ENCODE measurements around the gene TBP.
"Not testable (repeated sequence)": the region's sequence is repeated elsewhere in the genome, so short reads cannot be mapped to it uniquely, and the experiment has no call there.

The TBP gene

DNA sequence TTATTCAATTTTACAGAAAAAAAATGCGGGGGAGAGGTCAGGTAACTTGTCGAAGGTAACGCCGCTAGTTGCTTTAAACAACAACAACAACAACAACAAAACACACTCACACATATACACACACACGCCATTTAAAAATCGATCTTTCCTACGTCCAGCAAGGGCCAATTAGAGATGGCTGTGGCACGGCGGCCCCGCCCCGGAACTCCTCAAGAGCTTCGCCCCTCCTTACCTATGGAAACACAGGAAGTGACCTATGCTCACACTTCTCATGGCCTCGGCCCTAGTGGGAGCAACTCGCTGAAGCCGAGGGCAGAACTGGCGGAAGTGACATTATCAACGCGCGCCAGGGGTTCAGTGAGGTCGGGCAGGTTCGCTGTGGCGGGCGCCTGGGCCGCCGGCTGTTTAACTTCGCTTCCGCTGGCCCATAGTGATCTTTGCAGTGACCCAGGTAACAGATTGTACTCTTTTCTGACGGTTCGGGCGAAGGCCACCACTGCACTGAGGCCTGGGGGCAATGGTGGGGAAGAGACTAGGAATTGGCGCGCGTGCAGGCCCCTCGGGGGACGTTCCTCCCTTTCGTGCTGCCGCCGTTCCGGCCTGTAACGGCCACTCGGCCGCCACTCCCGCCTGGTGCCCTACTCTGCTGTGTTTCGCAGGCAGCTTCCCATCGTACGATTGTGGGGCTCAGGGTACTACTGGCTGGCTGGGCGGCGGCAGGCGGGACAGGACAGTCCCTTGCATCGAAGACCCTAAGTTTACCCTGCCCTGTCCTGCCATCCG, at the start of gene TBP:
Gene TBP, plus strand, starts transcription at position 357 of the 783 bp plus-strand sequence. CDS start 2,661 bp downstream, outside the sequence.
- Mint-ChIP-seq H3K4me1 (ENCODE audit: low read depth) (peaks cover 48% of the 10 kb centered on the region), H3K4me3 (no peak within 1 kb of the TSS), H3K9me3 (ENCODE audit: low read depth) (no peaks in the 10 kb centered on the region), H3K36me3 (peaks cover 4% of the 10 kb centered on the region), H3K27ac (no peak within 1 kb of the TSS), H3K27me3 (no peaks in the 10 kb centered on the region)

DNA sequence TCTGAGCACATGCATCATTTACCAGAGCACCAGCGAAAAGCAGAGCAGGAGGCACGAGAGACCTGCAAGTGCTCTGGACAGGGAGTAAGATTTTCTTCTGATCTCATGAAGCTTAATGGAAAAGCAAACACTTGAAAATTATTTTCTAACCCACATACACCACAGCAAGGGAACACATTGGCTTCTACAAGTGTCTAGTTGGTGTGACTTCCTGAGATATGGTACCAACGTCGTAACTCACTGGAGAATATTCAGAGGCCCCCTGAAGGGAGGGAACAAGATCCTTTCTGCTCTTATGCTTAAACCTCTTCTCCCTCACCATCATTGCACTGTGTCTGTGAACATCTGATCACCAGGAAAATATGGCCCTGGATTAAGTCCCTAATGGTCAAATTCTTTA, 49.7 kb upstream of the TBP start:
- Mint-ChIP-seq H3K9me3 (ENCODE audit: low read depth) (peaks cover 7% of the 10 kb centered on the region), H3K27me3 (peaks cover 33% of the 10 kb centered on the region), H3K27ac (no peak overlapping the region), H3K4me3 (no peak overlapping the region), H3K36me3 (peaks cover 14% of the 10 kb centered on the region), H3K4me1 (ENCODE audit: low read depth) (no peaks in the 10 kb centered on the region)

DNA sequence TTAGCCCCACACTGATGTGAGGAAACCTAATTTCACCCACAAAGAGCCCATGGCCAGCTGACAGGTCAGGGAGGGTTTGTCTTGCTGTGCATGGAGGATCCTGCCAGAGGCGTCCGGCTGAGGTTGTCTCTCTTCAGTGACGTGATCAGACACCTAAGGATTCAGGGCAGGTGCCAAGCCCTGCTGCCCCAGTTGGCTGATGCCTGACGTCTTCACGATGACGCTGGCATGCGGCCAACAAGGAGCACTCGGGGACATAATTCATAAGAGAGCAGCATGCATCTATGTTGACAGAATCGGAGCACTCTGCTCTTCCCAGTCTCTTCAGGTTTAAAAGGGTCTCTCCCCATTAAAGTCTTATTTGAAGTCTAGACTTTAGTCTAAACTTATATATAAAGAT, 48.9 kb upstream of the TBP start:
- H3K4me1 Mint-ChIP-seq (ENCODE audit: low read depth) = no peaks in the 10 kb centered on the region
- peaks cover 17% of the 10 kb centered on the region for H3K36me3 Mint-ChIP-seq
- peaks cover 7% of the 10 kb centered on the region for H3K9me3 Mint-ChIP-seq (ENCODE audit: low read depth)
- no peak overlapping the region for H3K27ac Mint-ChIP-seq
- peaks cover 29% of the 10 kb centered on the region for H3K27me3 Mint-ChIP-seq
- H3K4me3 Mint-ChIP-seq = no peak overlapping the region

DNA sequence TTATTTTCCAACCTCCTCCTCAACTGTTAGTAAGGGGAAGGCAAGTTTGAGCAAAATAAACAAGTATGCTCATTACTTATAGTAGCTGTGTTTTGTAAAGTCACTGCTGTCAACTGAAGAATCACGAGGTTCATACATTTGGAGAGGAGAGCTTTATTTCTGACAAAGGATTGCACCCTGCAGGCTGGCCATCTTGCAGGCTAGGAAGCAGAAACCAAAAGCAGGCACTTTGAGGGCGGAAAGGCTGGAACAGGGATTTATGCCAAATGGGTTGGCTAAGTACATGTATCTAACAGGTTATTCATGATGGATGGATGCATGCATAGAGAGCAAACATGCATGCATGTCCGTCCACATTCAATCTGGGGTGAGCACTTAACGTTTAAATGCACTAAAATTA, 47.7 kb upstream of the TBP start:
- Mint-ChIP-seq H3K27ac (no peak overlapping the region), H3K27me3 (peaks cover 22% of the 10 kb centered on the region), H3K4me3 (no peak overlapping the region), H3K36me3 (peaks cover 11% of the 10 kb centered on the region), H3K4me1 (ENCODE audit: low read depth) (no peaks in the 10 kb centered on the region), H3K9me3 (ENCODE audit: low read depth) (peaks cover 7% of the 10 kb centered on the region)

DNA sequence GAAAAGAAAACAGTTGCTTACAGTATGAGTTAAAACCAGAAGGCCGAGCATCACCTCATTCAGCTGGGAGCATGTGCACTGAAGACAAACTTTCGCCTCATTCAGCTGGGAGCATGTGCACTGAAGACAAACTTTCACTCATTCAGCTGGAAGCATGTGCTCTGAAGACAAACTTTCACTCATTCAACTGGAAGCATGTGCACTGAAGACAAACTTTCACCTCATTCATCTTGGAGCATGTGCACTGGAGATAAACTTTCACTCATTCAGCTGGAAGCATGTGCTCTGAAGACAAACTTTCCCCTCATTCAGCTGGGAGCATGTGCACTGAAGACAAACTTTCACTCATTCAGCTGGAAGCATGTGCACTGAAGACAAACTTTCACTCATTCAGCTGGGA, 46.4 kb upstream of the TBP start:
- not testable (repeated sequence) for H3K27ac Mint-ChIP-seq; H3K9me3 Mint-ChIP-seq (ENCODE audit: low read depth); H3K4me1 Mint-ChIP-seq (ENCODE audit: low read depth); H3K36me3 Mint-ChIP-seq; H3K4me3 Mint-ChIP-seq
- peaks cover 16% of the 10 kb centered on the region for H3K27me3 Mint-ChIP-seq

DNA sequence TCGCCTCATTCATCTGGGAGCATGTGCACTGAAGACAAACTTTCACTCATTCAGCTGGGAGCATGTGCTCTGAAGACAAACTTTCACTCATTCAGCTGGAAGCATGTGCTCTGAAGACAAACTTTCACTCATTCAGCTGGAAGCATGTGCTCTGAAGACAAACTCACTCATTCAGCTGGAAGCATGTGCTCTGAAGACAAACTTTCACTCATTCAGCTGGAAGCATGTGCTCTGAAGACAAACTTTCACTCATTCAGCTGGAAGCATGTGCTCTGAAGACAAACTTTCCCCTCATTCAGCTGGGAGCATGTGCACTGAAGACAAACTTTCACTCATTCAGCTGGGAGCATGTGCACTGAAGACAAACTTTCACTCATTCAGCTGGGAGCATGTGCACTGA, 45.9 kb upstream of the TBP start:
- H3K27me3 Mint-ChIP-seq = peaks cover 14% of the 10 kb centered on the region
- H3K27ac Mint-ChIP-seq; H3K9me3 Mint-ChIP-seq (ENCODE audit: low read depth); H3K4me3 Mint-ChIP-seq; H3K4me1 Mint-ChIP-seq (ENCODE audit: low read depth); H3K36me3 Mint-ChIP-seq: not testable (repeated sequence)

GRCh38 chr6:170508892-170509722, 45.1 kb upstream of the TBP start:
- H3K36me3 Mint-ChIP-seq; H3K9me3 Mint-ChIP-seq (ENCODE audit: low read depth); H3K4me1 Mint-ChIP-seq (ENCODE audit: low read depth); H3K27ac Mint-ChIP-seq; H3K4me3 Mint-ChIP-seq: not testable (repeated sequence)
- H3K27me3 Mint-ChIP-seq = peaks cover 16% of the 10 kb centered on the region

- no peaks in the 10 kb centered on the region for H3K4me1 Mint-ChIP-seq (ENCODE audit: low read depth)
- H3K27me3 Mint-ChIP-seq = peaks cover 16% of the 10 kb centered on the region
- peaks cover 3% of the 10 kb centered on the region for H3K36me3 Mint-ChIP-seq
- H3K27ac Mint-ChIP-seq = no peak overlapping the region
- no peak overlapping the region for H3K4me3 Mint-ChIP-seq
- H3K9me3 Mint-ChIP-seq (ENCODE audit: low read depth) = no peaks in the 10 kb centered on the region
Observed at GRCh38 chr6:170509723-170510018, 44.5 kb upstream of the TBP start.

DNA sequence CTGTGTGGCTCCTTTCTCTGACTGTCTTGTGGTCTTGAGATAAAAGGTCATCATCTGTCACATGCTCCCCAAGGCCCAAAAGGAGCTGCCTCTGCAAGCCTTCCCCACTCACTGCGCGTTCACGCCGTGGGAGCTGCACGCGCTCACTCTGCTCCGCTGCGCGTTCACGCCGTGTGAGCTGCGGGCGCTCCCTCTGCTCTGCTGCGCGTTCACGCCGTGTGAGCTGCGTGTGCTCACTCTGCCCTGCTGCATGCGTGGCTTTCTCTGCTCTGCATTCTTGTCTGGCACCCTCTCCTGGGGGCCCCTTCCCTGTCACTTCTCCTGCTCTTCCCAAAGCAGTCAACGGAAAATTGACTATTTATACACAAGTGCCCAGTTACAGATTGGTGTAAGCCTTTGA, 43.5 kb upstream of the TBP start:
- no peaks in the 10 kb centered on the region for H3K9me3 Mint-ChIP-seq (ENCODE audit: low read depth)
- no peak overlapping the region for H3K4me3 Mint-ChIP-seq

GRCh38 chr6:170512249-170512648, 41.9 kb upstream of the TBP start:
- no peaks in the 10 kb centered on the region for H3K4me1 Mint-ChIP-seq (ENCODE audit: low read depth)
- H3K9me3 Mint-ChIP-seq (ENCODE audit: low read depth) = no peaks in the 10 kb centered on the region
- H3K27me3 Mint-ChIP-seq = peaks cover 16% of the 10 kb centered on the region
- no peak overlapping the region for H3K4me3 Mint-ChIP-seq
- H3K27ac Mint-ChIP-seq = no peak overlapping the region
- H3K36me3 Mint-ChIP-seq = peaks cover 3% of the 10 kb centered on the region

More for the DNA sequence above, 43.5 kb upstream of the TBP start:
- Mint-ChIP-seq H3K27me3 (peaks cover 16% of the 10 kb centered on the region), H3K27ac (no peak overlapping the region), H3K4me1 (ENCODE audit: low read depth) (no peaks in the 10 kb centered on the region), H3K36me3 (peaks cover 3% of the 10 kb centered on the region)

DNA sequence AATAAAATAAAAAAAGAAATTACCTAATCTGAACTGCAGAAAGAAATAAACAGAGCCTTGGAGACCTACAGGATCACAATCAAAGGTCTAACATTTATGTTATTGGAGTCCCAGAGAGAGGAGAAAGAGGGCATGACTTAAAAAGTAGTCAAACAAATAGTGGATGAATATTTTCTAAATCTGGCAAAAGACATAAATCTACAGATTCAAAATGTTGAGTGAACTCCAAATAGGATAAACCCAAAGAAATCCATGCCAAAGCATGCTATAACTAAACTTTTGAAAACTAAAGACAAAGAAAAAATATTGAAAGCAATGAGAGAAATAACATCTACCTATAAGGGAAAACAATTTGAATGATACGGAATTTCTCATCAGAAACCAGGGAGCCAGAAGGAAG, 39.3 kb upstream of the TBP start:
- Mint-ChIP-seq H3K4me3 (no peak overlapping the region), H3K27me3 (peaks cover 23% of the 10 kb centered on the region), H3K27ac (no peak overlapping the region), H3K4me1 (ENCODE audit: low read depth) (no peaks in the 10 kb centered on the region), H3K9me3 (ENCODE audit: low read depth) (no peaks in the 10 kb centered on the region), H3K36me3 (peaks cover 1% of the 10 kb centered on the region)

DNA sequence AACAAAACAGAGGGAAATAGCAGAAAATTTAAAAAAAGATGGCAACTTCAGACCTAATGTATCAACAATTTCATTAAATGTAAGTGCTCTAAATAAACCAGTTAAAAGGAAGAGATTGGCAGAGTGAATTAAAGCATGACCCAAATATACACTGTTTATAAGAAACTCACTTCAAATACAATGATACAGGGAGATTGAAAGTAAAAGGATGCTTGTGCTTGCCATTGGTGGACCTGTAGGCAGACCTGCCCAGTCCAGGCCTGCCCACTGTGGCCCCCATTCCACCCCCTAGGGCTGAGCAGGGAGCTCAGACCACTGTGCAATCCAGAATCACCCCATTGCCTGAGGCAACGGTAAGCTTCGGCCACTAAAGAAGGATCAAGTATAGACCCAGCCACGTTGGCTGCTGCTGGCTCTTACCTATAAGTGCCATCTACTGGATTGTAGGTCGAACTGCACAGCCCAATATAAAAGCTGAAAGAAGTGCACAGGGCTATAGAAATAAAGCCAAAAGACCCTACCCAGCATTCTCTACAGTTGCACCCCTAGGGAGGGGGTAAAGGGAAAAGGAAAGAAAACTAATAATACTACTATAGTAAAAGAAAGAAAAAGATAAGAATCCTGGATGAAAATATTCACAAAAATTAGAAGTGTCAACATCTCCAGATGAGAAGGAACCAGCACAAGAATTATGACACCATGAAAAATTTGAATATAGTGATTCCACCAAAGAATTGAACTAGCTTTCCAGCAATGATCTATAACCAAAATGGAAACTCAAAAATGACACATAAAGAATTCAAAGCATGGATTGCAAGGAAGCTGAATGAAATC, 37.2 kb upstream of the TBP start:
- Mint-ChIP-seq H3K36me3 (no peaks in the 10 kb centered on the region), H3K27ac (no peak overlapping the region), H3K27me3 (peaks cover 20% of the 10 kb centered on the region), H3K4me1 (ENCODE audit: low read depth) (no peaks in the 10 kb centered on the region), H3K4me3 (peak overlapping the region; percentile 38), H3K9me3 (ENCODE audit: low read depth) (no peaks in the 10 kb centered on the region)

DNA sequence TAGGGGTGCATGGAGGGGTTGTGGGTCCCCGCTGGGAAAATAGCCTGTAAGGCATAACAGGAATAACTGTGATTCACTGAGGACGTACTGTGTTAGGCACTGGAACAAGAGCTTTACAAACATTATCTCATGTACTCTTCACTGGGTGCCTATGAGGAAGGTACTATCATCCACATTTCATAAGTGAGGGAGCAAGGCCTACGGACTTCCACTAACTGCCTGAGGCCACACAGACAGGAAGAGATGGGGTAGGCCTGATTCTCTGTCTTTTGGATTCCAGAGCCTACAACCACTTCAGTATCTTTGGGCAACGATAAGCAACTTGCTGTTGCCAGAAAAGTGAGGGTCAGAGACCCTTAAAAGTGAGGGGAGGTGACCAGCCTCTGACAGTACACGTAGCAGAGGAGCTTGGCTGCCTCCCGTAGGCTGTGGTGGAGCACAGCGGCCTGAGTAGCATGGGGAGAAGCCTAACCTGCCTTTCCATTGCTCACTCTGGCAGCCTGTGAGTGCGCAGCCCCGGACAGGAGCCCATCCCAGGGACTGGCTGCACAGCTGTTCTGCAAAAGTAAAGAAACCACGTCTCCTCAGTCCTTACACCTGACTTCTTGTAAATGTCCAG, 31.5 kb upstream of the TBP start:
- H3K4me1 Mint-ChIP-seq (ENCODE audit: low read depth) = no peaks in the 10 kb centered on the region
- H3K36me3 Mint-ChIP-seq = no peaks in the 10 kb centered on the region
- no peak overlapping the region for H3K27ac Mint-ChIP-seq

DNA sequence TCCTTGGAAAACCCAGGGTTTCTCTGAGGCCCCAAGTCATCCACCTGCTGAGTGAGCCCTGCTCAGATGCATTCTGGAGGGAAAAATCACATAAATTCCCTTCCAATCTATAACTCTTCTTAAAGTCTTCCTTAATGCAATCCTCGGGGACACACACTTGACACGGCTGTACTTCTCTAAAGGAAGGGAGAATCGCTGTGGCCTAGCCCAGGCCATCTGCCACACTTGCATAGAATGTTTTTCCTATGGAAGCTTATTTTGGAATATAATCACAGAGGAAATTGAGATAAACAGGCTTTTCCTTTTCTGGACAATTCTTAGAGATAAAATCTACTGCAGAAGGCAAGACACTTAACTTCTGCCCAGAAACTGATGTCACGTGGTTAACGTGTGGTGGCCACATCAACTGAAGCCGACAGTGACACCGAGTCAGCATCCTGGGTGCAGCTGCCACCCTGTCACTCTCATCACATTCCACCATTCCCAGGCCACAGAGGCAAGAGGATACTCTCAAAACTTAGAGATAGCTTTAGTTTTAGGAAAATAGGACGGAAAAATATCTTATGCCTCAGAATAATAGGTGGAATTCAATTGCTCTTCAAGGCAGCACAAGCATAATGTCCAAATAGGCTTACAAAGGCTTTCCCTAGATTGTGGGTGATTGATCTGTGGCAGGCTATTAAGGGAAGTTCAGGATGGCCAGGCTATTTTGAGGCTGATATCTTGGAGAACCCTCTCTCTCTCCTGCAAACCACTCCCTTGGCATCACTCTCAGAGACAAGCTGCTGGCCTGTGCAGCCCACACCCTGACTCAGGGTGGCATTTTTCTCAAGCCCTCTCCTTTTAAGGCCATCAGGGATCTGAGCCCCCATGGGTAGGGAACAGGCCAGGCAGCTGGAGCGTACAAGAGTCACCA, 30.7 kb upstream of the TBP start:
- H3K4me3 Mint-ChIP-seq = no peak overlapping the region
- no peaks in the 10 kb centered on the region for H3K9me3 Mint-ChIP-seq (ENCODE audit: low read depth)
- peaks cover 8% of the 10 kb centered on the region for H3K27me3 Mint-ChIP-seq
- H3K4me1 Mint-ChIP-seq (ENCODE audit: low read depth) = no peaks in the 10 kb centered on the region
- no peak overlapping the region for H3K27ac Mint-ChIP-seq
- H3K36me3 Mint-ChIP-seq = peaks cover 3% of the 10 kb centered on the region

More for the DNA sequence above, 31.5 kb upstream of the TBP start:
- no peak overlapping the region for H3K4me3 Mint-ChIP-seq
- H3K9me3 Mint-ChIP-seq (ENCODE audit: low read depth) = no peaks in the 10 kb centered on the region
- peaks cover 11% of the 10 kb centered on the region for H3K27me3 Mint-ChIP-seq

All from activated naive CD8-positive, alpha-beta T cell (primary cell).